ENCODE data around the gene PCIF1.

Gene PCIF1

GRCh38 chr20:45959956-45960630 is 25.6 kb downstream of the PCIF1 start:
- TF ChIP-seq, protein P1, sequence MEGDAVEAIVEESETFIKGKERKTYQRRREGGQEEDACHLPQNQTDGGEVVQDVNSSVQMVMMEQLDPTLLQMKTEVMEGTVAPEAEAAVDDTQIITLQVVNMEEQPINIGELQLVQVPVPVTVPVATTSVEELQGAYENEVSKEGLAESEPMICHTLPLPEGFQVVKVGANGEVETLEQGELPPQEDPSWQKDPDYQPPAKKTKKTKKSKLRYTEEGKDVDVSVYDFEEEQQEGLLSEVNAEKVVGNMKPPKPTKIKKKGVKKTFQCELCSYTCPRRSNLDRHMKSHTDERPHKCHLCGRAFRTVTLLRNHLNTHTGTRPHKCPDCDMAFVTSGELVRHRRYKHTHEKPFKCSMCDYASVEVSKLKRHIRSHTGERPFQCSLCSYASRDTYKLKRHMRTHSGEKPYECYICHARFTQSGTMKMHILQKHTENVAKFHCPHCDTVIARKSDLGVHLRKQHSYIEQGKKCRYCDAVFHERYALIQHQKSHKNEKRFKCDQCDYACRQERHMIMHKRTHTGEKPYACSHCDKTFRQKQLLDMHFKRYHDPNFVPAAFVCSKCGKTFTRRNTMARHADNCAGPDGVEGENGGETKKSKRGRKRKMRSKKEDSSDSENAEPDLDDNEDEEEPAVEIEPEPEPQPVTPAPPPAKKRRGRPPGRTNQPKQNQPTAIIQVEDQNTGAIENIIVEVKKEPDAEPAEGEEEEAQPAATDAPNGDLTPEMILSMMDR (IDR thresholded peaks at IDR 0.05), result no peak
- H3K9me3 ChIP-seq, result no peaks in the 10 kb centered on the region
- no peaks in the 10 kb centered on the region for H3K27me3 ChIP-seq
- no peak overlapping the region for H3K27ac ChIP-seq
- H3K4me1 ChIP-seq (ENCODE audit: control insufficient read depth in 1 of 2, insufficient read depth in 1 of 2, low read depth in 1 of 2, low read length in 1 of 2), result no peaks in the 10 kb centered on the region
- H3K4me3 ChIP-seq (ENCODE audit: low read depth in 1 of 2, low read length in 1 of 2), result no peak overlapping the region
- H3K36me3 ChIP-seq, result peaks cover 88% of the 10 kb centered on the region

DNA sequence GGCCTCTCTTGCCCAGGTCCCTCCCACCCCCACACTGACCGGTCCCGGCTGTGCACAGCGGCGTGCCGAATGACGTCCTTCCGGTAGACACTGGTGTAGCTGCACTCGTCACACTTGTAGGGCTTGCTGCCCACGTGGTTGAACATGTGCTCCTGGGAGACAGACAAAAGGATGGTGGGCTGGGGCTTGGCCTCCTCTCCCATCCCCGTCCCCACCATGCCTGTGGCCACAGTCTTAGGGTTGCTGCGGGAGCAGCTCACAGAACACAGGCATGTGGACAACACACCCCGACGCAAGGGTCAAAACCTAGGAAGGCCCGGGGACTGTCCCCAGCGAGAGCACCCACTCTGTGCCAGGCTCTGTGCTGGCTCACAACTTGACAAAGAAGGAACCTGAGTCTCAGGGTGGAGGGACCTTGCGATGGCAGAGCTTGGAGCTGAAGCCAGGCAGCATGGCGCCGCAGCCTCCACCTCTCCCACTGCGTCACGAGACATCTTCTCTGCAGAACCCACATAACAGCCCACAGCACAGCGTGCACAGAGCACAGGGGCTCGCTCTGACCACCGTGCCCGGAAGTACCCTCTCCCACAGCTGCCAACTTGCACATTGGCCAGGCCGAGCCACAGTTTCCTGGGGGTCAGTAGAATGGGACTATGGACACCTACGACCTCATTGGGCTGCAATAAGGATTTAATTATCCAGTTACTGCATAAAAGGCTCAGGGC is 27.7 kb downstream of the PCIF1 start:
- Histone ChIP-seq H3K36me3 (peaks cover 98% of the 10 kb centered on the region), H3K27ac (no peak overlapping the region), H3K4me1 (ENCODE audit: control insufficient read depth in 1 of 2, insufficient read depth in 1 of 2, low read depth in 1 of 2, low read length in 1 of 2) (no peaks in the 10 kb centered on the region), H3K27me3 (no peaks in the 10 kb centered on the region), H3K4me3 (ENCODE audit: low read depth in 1 of 2, low read length in 1 of 2) (no peak overlapping the region), H3K9me3 (no peaks in the 10 kb centered on the region)
- TF ChIP-seq, protein P1 (IDR thresholded peaks at IDR 0.05), result no peak

DNA sequence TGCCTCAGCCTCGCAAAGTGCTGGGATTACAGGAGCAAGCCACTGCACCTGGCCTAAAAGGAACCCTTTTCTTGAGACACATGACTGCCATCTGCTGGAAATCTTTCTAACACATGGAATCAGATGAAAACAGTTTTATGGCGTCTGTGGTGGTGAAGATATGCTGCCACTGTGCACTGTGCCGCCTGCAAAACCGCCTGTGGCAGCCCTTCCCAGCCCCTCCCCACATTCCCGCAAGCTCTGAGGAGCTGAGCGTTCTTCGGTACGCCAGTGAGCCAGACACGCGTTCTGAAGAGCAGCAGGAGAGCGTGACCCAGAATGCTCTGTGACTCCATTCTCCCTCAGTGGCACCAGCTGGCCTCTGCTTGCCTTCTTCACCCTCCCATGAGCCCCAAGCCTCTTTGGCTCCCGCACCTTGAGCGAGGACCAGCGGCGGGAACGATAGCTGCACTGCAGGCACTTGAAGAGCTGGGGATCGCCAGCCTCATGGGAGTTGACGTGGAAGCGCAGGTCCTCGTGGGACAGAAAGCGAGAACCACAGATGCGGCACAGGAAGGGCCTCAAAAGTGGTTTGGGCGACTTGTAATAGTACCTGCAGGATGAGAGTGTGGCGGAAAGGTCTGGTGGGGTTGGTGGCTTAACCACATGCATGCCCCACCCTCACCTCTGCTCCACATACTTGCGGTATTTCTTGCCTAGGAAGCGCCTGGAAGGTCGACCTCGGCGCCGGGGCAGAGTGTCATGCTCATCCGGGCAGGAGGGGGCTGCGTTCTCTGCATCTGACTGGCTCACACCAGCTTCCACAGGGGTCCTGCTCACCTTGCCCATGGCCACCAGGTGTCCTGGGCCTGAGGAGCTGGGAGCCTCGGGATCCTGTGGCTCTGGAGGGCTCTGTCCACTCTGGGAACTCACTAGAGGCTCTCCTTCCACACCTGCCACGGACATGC is 28.8 kb downstream of the PCIF1 start:
- TF ChIP-seq, protein P1 (IDR thresholded peaks at IDR 0.05), result no peak
- Histone ChIP-seq H3K27me3 (no peaks in the 10 kb centered on the region), H3K27ac (no peak overlapping the region), H3K4me3 (ENCODE audit: low read depth in 1 of 2, low read length in 1 of 2) (no peak overlapping the region), H3K36me3 (peaks cover 98% of the 10 kb centered on the region), H3K4me1 (ENCODE audit: control insufficient read depth in 1 of 2, insufficient read depth in 1 of 2, low read depth in 1 of 2, low read length in 1 of 2) (no peaks in the 10 kb centered on the region), H3K9me3 (no peaks in the 10 kb centered on the region)

DNA sequence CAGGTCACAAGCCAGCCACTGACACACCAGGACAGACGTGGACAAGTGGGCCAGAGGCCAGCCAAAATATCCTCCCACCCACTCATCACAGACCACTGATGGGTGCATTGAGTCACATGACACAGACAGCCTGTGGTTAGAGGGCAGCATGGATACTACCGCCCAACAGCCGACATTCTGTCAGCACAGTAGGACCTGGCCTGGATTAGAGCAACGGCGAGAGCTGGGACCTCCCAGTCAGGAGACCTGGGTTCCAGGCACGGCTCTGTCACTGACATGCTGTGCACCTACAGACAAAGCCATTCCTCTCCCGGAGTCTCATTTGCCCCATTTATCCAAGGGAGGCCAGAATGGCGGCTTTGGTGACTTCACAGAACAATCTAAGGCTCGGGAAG is 29.5 kb downstream of the PCIF1 start:
- Histone ChIP-seq H3K27ac (no peak overlapping the region), H3K27me3 (no peaks in the 10 kb centered on the region), H3K36me3 (peaks cover 98% of the 10 kb centered on the region), H3K4me1 (ENCODE audit: control insufficient read depth in 1 of 2, insufficient read depth in 1 of 2, low read depth in 1 of 2, low read length in 1 of 2) (no peaks in the 10 kb centered on the region), H3K9me3 (no peaks in the 10 kb centered on the region), H3K4me3 (ENCODE audit: low read depth in 1 of 2, low read length in 1 of 2) (no peak overlapping the region)
- TF ChIP-seq, protein P1 (IDR thresholded peaks at IDR 0.05), result no peak

GRCh38 chr20:45965169-45966002 is 30.9 kb downstream of the PCIF1 start:
- no peak overlapping the region for H3K27ac ChIP-seq
- H3K4me3 ChIP-seq (ENCODE audit: low read depth in 1 of 2, low read length in 1 of 2), result no peak overlapping the region
- TF ChIP-seq, protein P1 (IDR thresholded peaks at IDR 0.05), result no peak
- H3K36me3 ChIP-seq, result peaks cover 92% of the 10 kb centered on the region
- H3K27me3 ChIP-seq, result no peaks in the 10 kb centered on the region
- peaks cover 11 to 13% of the 10 kb centered on the region in 2 experiments for H3K4me1 ChIP-seq (ENCODE audit: control insufficient read depth in 1 of 2, insufficient read depth in 1 of 2, low read depth in 1 of 2, low read length in 1 of 2)
- no peaks in the 10 kb centered on the region for H3K9me3 ChIP-seq
